Activated CD8-positive, alpha-beta memory T cell treated with anti-CD3 and anti-CD28 coated beads, Interleukin-2, amount 50 U/mL, for 1 hour (primary cell): ENCODE results near the gene IFNA8.
"Not testable (repeated sequence)": the region's sequence is repeated elsewhere in the genome, so short reads cannot be mapped to it uniquely, and the experiment has no call there.

ENCODE experiments used
- DNase-seq: peaks from one replicate; pipeline ENCODE4 v3.0.0-alpha.2; 2020; ENCODE audit errors: extremely low read depth

Gene IFNA8

DNA sequence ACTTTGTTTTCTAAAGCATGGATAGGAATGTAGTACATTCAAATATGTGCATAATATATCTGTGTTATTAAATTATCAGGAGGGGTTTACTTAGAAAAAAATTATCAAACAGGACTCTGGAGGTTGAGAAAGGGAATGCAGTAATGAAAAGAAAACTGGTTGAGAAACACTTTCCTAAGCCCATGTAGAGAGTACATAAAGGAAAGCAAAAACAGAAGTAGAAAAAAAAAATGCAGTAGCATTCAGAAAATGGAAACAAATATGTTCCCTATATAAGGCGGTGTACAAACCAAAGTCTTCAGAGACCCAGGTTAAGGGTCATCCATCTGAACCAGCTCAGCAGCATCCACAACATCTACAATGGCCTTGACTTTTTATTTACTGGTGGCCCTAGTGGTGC, at the start of gene IFNA8:
TSS of gene IFNA8 (plus strand) at position 301 of the 400 bp plus-strand sequence. CDS start at position 361, 60 bp downstream.
- DNase-seq, result no peak

DNA sequence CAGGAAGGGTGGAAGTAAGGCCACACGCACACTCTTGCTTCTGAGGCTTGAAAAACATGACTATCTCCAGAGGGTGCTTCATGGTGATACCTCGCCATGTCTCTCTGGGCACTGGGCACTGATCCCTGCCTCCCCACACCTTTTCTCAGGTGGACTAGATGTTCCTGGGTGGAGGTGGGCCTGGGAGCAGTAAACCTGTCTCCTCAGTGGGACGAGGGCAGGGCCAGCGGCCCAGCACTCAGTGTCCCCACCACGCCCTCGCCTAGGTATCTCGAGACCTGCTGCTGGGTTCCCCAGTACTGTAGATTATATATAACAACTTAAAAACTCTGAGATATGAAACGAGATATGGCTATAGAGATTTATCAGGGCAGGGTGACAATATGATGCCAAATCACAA, 46.6 kb upstream of the IFNA8 start:
- no peak for DNase-seq

DNA sequence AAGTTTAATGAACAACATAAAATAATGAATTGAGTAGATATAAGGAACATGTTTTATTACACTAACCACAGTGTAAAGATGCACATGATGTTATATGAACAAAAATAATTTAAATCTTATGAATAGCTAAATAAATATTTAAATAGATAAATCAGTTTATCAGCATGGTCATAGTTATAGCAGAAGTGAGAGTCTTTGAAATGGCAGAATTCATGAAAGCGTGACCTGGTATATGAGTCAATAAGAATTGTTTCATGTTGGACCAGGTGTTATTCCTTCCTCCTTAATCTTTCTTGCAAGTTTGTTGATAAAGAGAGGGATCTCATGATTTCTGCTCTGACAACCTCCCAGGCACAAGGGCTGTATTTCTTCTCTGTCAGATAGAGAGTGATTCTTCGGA, 41.7 kb upstream of the IFNA8 start:
- not testable (repeated sequence) for DNase-seq

DNA sequence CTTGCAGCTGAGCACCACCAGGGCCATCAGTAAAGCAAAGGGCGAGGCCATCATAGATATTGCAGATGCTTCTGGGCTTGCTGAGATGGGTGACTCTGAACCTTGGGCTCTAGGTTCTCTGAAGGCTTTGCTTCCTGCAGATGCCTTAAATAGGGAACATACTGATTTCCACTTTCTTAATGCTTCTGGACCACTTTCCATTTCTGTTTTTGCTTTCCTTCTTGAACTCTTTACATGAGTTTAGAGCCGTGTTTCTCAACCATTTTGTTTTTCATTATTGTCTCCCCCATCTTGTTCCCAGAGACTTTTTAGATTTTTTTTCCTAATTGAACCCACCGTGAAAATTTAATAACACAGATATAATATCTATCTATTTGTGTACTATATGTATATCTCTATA, 41.0 kb upstream of the IFNA8 start, which contains the start of gene IFNA13:
TSS of gene IFNA13 (minus strand) at position 101 of the 400 bp plus-strand sequence. CDS start at position 54, 47 bp downstream.
- DNase-seq, result no peak

DNA sequence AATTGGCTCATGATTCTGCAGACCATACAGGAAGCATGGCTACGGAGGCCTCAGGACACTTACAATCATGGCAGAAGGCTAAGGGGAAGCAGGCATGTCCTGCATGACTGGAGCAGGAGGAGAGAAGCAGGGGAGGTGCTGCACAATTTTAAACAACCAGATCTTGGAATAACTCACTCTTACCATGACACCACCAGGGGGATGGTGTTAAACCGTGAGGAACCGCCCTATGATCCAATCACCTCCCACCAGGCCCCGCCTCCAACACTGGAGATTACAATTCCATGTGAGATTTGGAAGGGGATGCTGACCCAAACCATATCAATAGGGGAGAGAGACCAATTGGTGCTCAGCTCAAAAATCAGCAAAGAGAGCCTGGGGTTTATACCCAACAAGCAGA, 37.5 kb upstream of the IFNA8 start:
- not testable (repeated sequence) for DNase-seq

DNA sequence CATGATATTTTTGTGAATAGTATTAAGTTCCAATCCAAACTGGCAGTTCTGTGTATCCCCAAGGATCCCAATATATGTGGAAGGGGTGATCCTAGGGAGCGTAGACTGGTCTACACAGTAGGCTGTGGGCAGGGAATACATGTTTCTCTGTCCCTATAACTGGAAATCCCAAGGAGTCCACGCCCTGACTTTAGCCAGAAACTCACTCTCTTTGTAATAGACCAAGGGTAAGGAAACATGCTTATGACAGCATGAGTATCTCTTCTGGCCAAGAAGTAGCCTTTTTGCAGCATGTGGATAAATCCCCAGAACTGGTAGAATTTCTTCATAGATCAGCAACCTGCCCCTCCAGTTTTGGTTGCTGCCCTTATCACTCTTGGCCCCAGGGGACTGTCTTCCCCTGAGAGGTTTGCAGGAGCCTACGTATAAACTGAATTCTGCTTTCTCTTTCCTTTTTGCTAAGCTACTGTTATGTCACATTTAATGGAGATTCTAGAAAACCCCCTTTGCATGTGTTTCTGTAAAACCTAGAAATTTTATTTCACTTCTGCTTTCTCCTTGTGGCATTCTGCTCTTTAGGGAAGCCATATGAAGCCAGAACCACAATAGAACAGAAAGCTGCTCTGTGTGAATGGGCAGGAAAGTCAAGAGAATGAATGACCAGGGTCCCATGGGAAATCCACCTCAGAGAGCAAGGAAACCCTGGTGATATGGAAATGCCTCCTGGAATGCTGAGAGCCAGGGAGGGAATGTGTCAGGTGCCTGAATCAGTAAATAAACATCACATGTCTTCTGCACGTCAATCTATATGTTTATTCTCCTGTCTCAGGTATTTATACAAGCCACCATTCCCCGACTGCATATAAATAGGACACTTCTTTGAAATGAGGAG, 27.2 kb upstream of the IFNA8 start:
- no peak for DNase-seq

DNA sequence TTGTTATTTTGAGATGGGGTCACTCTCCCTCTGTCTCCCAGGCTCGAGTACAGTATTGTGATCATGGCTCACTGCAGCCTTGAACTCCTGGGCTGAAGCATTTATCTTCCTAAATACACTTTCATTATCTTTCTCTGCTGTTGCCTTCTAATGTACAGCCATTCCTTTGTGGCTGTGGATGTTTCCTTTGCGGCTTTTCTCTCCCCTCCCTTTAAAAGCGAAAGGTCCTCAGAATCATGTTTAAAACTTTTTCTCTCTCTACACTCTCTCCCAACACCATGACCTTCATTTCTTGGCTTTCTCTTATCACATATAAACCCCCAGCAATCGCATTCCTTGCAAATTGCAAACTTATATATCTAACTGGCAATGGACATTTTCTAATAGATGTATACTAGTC, 25.3 kb upstream of the IFNA8 start:
- DNase-seq, result no peak

DNA sequence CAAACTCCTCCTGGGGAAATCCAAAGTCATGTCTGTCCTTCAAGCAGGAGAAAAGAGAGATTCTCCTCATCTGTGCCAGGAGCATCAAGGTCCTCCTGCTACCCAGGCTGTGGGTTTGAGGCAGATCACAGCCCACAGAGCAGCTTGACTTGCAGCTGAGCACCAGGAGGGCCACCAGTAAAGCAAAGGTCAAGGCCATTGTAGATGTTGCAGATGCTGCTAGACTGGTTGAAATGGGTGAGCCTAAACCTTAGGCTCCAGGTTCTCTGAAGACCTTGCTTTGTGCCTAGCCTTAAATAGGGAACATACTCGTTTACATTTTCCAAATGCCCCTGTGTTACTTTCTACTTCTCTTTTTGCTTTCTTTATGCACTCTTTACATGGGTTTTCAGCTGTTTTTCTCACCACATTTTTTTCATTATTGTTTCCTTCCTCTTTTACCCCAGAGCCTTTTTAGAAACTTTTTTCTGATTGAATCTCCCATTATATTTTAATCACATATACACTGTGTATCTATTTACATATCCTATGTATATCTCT, 23.7 kb upstream of the IFNA8 start, which contains the start of gene IFNA2:
TSS of gene IFNA2 (minus strand) at position 268 of the 540 bp plus-strand sequence. CDS start at position 199, 69 bp downstream.
- DNase-seq, result no peak

DNA sequence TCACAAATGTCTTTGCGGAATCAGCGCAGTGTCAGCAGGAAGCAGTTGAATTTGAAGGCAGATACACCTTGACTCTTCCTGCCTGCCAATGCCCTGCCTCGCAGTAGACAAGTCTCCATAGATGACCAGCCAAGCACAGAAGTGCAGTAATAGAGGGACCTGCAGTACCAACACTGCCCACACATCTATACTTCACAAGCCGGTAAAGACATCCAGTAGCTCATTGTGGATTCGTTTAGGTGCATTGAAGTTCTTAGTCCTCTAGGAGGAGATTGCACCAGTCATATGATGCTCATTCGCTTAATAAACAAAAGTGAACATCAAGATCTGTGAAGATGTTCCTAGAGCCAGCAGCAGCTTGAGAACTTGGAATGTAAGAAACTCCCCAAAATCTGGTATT, 16.6 kb upstream of the IFNA8 start:
- no peak for DNase-seq

DNA sequence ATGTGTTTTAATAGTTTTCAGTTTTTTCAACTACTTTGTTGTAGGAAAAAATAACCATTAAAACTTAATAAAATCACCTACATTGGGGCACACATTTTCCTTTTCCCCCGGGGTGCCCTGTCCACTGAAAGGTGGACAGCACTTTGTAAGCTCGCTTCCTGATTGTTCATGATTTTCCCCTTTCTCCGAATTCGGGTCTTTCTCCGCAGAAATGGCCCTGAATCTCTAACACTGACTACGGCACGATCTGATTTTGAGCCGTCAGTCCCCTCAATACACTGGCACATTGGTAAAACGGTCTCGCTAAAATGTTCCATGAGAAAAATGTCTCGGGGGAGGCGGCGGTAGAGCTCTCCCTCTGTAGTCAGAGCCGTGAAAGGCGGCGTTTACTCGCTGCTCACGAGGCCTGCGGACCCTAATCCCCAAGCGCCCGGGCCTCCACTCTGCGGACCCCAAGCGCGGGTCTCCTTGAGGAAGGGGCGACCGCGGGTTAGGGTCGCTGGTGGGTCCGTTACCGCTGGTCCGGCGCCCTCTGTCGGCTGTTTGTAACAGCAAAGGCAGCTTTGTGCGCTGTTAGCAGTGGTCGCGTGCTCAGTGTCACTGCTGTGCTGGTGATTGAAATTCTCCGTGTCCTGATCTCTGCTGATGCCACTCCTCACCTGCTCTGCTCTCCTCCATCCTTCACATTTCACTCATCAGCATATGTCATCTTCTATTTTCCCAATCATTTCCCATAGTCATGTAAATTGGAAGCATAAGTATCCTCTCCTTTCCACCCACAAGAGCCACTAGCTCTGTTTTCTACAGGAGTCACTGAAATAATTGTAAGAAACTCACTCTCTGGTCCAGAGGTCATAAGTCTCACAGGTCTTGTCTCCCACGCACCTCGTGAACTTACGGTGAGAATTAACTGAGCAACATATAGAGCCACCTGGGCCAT, 12.9 kb upstream of the IFNA8 start:
- DNase-seq, result peak; percentile 9

DNA sequence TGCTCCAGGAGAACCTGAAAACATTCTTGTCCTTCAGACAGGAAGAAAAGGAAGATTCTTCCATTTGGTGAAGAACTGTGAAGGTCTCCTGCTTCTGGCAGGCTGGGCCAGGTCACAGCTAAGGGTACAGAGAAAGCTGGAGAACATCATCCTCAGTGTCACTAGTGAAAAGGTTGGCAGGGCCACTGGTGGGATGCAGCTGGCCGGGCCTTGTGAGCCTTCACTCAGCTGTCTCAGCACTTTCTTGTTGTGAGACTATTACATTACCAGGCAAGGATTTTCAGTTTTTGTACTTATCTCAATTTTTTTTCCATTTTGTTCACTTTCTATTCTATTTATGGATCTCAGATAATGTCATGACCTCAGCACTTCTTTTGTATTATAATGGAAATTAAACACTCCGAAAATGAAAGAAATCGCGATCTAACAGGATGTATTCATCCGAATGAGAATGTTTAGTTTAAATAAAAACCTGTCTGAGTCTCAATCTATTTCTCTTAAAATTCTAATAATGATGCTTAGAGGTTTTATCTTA, 9.9 kb upstream of the IFNA8 start:
- no peak for DNase-seq

DNA sequence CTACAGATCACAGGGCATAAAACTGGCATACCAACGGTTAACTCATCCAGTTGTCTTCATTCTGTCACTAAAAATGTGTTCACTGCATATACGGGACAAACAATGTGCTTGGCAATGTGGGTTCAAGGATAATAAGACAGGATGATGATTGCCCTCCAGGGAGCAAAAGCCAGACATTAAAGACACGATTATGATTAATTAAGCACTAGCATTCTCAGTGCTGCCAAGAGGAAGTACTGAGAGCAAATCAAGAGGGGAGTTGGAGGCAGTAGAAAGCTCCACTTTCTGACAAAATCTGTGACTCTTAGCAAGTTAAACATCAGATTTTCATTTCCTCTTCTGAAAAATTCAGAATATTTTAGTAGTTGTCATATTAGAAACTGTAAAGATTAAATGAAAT, 9.0 kb upstream of the IFNA8 start:
- DNase-seq, result no peak

DNA sequence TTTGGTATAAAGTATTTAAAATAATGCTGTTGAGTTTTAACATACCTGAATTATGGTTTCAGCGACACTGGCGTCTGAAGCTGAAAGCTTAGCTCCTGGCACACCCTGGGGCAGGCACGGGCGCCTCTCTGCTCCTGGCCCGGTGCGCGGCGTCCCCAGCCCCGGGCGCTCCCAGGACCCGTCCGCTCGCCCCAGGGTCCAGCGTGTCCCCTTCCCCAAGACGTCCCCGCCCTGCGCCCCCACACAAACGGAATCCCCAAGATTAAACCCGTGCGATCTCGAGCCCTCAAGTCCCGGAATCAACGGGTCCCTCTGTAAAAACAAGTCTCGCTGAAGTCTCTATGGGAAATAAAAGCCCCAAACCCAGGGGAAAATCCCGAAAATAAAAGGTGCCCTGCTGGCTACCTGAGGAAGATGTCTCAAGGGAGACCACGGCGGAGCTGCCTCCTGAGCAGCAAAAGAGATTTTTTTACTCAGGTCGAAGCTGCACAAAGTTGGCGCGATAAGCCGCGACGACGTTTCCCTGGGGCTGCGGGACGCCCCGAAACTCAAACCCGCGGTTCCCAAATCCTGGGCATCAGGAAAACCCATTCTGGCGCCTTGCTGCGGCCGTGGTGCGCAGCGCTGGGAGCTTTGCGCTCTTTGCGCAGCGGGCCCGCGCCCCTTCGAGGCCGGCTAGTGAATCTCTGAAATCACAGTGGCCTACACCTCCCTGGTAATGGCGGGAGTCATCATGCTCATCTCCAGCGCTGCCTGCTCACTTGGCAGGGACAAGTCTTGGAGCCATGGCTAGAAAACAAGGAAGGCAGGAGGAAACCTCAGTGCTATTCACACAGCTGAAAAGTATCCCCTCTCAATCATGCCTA, 6.3 kb upstream of the IFNA8 start:
- no peak for DNase-seq

DNA sequence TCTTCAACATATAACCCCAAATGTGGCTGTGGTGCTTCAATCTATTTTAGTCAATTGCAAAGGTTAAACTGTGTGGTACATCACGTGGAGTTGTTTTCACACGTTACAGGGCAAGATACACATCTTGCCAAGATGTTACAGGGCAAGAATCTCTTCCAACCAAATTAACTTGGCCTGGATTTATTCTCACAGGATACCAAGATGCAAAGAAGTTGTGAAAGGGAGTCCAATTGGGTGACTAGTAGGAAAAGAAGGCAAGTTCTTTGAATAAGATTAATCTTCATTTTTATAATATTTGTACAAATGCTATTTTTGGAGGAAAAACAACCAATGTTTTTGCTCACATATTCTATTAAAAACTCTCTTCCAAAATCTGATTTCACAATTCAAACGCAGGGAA, 4.8 kb upstream of the IFNA8 start:
- no peak for DNase-seq

DNA sequence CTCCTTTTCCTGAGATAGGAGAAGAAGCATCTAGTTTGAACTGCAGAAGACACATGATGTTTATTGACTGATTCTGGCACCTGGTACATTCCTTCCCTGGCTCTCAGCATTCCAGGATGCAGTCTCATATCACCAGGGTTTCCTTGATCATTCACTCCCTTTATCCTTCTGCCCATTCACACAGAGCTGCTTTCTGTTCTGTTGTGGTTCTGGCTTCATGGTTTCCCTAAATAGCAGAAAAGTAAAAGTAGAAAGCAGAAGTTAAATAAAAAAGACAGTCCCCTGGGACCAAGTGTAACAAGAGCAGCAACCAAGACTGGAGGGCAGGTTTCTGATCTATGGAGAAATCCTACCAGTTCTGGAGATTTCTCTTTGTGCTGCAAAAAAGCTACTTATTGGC, 3.2 kb downstream of the IFNA8 start:
- no peak for DNase-seq

DNA sequence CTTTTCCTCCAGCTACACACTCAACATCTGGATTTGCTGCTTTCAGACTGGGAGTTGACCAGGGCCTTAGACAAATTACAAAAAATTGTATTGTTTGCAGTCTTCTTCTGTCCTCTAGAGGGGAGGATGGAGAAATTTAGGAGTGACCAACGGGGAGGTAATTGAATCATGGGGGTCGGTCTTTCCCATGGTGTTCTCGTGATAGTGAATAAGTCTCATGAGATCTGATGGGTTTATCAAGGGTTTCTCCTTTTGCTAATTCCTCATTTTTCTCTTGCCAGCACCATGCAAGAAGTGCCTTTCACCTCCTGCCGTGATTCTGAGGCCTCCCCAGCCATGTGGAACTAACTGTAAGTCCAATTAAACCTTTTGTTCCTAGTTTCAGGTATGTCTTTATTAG, 4.2 kb downstream of the IFNA8 start:
- no peak for DNase-seq

DNA sequence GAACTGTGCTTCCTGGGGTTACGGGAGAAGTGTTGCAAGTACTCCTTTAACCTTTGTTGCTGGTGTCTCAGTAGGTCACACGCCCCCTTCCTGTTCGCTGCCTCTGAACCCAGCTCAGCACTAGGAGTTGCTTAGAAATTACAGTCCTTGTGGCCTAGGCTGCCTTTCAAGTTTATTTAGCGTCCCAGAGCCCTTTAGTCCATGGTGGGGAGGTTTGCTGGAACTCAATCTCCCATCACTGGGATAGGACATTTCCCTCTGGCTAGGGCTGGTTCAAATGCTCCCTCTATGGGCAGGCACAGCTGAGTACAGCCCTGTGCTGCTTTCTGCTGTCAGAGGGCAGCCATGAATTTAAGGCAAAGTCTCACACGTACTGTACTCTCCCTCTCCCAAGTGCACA, 4.7 kb downstream of the IFNA8 start:
- DNase-seq, result no peak

DNA sequence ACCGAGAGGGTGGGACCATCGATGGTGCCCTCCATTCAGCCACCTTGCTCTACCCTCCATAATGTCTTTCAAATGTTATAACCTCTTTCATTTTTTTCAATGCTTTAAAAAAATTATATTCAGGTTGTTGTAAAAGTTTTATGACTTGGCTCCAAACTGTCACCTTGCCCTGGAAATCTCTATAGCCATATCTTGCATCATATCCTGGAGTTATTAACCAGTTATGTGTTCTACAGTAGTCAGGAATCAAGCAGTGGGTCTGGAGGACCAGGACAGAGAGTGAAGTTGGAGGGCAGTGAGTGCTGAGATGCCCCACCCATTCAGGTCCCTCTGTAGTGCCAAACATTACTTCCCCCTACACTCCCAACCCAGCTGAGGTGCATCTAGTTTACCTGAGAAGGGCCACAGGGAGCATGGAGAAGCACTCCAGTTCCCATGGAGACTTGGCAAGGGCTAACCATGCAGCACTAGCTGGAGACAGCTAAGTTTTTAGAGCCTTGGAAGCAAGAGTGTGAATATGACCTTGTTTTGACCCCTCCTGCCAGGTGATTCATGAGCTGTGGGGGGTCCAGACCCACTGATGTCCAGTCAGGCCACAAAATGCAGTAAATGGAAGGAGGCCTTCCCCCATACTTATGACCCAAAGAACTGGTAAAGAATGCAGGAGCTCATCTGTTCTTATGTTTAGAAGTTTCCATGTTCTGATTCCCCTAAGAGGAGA, 5.5 kb downstream of the IFNA8 start:
- DNase-seq, result no peak

DNA sequence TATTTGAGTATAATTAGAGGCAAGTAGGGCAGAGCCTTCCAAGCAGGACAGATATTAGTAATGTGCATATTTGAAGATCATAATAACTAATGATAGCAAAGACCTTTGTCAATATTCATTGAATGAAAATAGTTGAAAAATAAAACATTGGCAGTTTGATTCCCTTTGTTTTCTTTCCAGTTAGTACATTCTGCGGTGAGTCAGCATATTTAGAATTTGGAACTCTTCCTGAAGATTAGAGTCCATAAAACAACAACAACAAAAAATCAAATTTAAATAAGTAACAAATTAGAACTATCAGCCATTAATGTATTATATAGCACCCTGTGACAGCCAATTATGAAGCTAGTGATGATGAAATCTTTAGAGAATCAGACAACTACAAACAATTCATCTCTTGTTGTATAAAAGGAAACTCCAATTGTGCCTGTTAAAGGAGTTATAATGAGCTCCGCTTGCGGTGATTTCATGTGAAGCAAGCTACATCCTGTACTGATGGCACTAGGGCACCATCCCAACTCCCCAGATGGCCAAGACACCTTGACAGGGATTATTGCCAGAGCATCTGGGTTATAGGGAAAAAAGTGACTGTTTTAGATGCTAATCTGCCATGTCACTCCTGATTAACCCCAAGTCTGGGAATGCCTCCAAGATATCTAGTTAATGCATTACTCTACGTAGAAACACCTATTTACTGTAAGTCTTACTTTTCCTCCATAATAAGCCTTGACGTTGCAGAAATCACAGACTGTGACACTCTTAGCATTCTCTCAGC, 6.8 kb downstream of the IFNA8 start:
- DNase-seq, result no peak
